Nephron (organoid): ENCODE results near the gene RBM14.
"Not testable (repeated sequence)": the region's sequence is repeated elsewhere in the genome, so short reads cannot be mapped to it uniquely, and the experiment has no call there.

Experiments
- H3K27ac Mint-ChIP-seq, 3 experiments: 2 replicates each; pipeline ENCODE4 v1.8.0; 2020; ENCODE audit warnings: mixed read lengths in 3 of 3, mild to moderate bottlenecking in 2 of 3, moderate library complexity in 1 of 3
- H3K27me3 Mint-ChIP-seq: 2 replicates; pipeline ENCODE4 v1.8.0; 2021; ENCODE audit warnings: low read depth, mild to moderate bottlenecking, moderate library complexity, mixed read lengths
- H3K36me3 Mint-ChIP-seq: 2 replicates; pipeline ENCODE4 v1.8.0; 2020; ENCODE audit warnings: low read depth, mixed read lengths
- H3K4me1 Mint-ChIP-seq: 2 replicates; pipeline ENCODE4 v1.8.0; 2020; ENCODE audit warnings: mixed read lengths
- H3K4me3 Mint-ChIP-seq, 3 experiments: 2 replicates each; pipeline ENCODE4 v1.8.0; 2020; ENCODE audit warnings: mild to moderate bottlenecking in 3 of 3, mixed read lengths in 3 of 3, moderate library complexity in 2 of 3
- H3K9me3 Mint-ChIP-seq: 2 replicates; pipeline ENCODE4 v1.8.0; 2020; ENCODE audit warnings: mixed read lengths
- TF ChIP-seq, protein P1 (sequence below), 3 experiments: fragments of 200-600 bp; sonication (generic); IDR thresholded peaks; one replicate each; pipeline ENCODE4 v1.5.0; 2021; ENCODE audit warnings: antibody characterized with exemption in 3 of 3; ENCODE audit not compliant: unreplicated experiment in 3 of 3

The RBM14 gene

DNA sequence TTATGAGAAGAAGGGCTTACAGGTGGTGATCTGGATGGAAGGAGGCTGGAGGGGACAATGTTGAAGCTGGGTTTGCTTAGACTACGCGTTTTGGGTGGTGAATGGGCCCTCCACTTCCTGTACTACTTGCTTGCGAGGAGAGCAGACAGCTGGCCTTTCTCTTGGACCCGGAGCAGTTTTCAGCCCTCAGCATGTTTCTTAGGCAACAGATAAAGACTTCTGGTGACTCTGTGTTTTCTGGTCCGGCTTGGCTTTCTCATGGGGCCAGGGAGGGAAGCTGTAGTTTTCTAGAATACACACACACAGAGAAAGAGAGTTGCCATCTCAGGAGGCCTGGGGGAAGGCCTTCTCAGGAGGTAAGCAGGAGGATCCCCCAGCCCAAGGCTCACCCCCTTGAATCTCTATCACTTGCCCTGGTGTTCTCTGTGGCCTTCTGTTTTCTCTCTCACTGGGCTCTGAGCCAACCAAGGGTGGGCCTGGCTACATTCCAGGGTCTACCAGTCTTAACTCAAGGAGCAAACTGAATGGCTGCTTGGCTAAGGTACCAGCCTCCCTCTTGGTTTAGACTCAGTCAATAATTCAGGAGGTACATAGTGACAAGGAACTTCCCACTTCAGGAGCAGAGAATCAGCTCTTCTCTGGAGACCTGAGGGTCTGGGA is 21.1 kb upstream of the RBM14 start:
- Mint-ChIP-seq H3K4me3 (peak overlapping the region; percentile 71 to 85 (median 82)), H3K9me3 (peaks cover 8% of the 10 kb centered on the region), H3K36me3 (peaks cover 11% of the 10 kb centered on the region), H3K4me1 (peaks cover 19% of the 10 kb centered on the region), H3K27me3 (no peaks in the 10 kb centered on the region), H3K27ac (peak overlapping the region; percentile 90 to 95 (median 93))
- TF ChIP-seq, protein P1, sequence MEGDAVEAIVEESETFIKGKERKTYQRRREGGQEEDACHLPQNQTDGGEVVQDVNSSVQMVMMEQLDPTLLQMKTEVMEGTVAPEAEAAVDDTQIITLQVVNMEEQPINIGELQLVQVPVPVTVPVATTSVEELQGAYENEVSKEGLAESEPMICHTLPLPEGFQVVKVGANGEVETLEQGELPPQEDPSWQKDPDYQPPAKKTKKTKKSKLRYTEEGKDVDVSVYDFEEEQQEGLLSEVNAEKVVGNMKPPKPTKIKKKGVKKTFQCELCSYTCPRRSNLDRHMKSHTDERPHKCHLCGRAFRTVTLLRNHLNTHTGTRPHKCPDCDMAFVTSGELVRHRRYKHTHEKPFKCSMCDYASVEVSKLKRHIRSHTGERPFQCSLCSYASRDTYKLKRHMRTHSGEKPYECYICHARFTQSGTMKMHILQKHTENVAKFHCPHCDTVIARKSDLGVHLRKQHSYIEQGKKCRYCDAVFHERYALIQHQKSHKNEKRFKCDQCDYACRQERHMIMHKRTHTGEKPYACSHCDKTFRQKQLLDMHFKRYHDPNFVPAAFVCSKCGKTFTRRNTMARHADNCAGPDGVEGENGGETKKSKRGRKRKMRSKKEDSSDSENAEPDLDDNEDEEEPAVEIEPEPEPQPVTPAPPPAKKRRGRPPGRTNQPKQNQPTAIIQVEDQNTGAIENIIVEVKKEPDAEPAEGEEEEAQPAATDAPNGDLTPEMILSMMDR (IDR thresholded peaks at IDR 0.05; ENCODE audit: unreplicated experiment in 3 of 3): no peak

DNA sequence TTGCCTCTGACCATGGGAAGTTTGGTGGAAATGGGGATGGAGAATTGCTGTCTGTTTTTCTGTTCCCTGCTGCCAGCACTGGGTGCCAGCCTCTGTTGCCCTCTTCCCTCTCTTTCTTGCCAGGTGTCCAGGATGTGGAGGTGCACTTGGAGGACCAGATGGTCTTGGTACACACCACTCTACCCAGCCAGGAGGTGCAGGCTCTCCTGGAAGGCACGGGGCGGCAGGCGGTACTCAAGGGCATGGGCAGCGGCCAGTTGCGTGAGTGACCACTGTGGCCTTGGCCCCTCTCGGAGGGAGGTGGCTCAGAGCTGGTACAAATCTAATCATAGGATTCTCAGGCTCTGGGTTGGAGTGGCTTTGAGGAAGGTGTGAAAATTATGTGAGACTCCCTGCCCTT is 17.4 kb upstream of the RBM14 start:
- Mint-ChIP-seq H3K36me3 (peaks cover 23% of the 10 kb centered on the region), H3K27me3 (no peaks in the 10 kb centered on the region), H3K27ac (no peak overlapping the region), H3K4me1 (peaks cover 17% of the 10 kb centered on the region), H3K9me3 (no peaks in the 10 kb centered on the region), H3K4me3 (no peak overlapping the region)
- TF ChIP-seq, protein P1 (IDR thresholded peaks at IDR 0.05; ENCODE audit: unreplicated experiment in 3 of 3): no peak

DNA sequence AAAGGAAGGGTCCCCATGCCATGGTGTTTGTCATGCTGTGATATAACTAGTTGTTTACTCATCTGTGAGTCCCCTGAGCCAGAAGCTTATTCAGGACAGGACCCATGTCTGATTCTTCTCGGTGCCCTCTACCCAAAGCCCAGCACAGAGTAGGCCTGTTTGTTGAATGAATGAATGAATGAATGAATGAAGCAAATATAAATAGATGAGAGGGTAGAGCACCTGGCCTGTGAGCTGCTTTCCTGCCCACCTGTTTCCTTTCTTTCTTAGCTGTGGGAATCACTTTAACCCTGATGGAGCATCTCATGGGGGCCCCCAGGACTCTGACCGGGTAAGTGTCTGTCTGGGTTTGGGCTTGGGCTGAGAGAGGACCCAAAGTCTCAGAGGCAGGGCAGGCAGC is 16.2 kb upstream of the RBM14 start:
- TF ChIP-seq, protein P1 (IDR thresholded peaks at IDR 0.05; ENCODE audit: unreplicated experiment in 3 of 3): no peak
- H3K36me3 Mint-ChIP-seq: peaks cover 35% of the 10 kb centered on the region
- H3K4me3 Mint-ChIP-seq: no peak overlapping the region
- H3K4me1 Mint-ChIP-seq: peaks cover 10% of the 10 kb centered on the region
- no peaks in the 10 kb centered on the region for H3K9me3 Mint-ChIP-seq
- peak overlapping the region in 1 of 3 experiments; percentile 47 for H3K27ac Mint-ChIP-seq
- H3K27me3 Mint-ChIP-seq: no peaks in the 10 kb centered on the region

DNA sequence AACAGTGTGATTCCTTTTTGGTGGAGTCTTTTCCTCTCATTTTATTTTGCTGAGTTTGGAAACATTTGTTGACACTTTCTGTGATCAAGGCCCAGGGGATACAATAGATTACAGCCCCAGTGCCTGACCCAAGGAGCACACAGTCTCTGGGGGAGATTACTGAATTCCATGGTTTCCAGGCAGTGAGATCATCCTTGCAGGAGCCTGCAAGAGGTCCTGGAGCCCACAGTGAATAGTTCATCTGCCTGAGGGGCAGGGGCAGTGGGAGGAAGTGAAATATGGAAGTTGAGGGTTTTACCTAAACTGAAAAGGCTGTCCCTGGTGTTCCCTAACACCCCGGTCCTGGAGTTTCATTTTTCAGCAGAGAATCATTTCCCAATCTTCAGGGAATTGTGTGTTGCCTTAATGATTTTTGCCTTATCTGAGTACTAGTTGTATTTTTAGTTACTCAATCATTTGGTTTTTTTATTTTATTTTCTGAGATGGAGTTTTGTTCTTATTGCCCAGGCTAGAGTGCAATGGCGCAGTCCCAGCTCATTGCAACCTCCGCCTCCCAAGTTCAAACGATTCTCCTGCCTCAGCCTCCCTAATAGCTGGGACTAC is 15.7 kb upstream of the RBM14 start:
- Mint-ChIP-seq H3K27me3 (no peaks in the 10 kb centered on the region), H3K27ac (peak overlapping the region in 1 of 3 experiments; percentile 47), H3K4me3 (no peak overlapping the region), H3K36me3 (peaks cover 39% of the 10 kb centered on the region), H3K9me3 (no peaks in the 10 kb centered on the region), H3K4me1 (peaks cover 5% of the 10 kb centered on the region)
- TF ChIP-seq, protein P1 (IDR thresholded peaks at IDR 0.05; ENCODE audit: unreplicated experiment in 3 of 3): no peak

DNA sequence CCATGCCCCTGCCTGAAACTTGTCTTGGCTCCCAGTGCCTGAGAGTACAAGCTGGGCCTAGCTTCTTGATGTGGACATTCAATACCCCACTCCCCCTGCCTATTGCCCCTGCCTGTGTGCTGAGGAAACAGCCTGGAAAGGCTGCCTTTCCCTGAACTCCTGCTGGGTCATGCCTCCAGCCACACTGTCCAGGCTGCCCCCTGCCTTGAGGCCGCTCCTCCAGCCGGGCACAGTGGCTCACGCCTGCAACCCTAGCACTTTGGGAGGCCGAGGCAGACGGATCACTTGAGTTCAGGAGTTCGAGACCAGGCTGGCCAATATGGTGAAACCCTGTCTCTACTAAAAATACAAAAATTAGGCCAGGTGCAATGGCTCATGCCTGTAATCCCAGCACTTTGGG is 13.4 kb upstream of the RBM14 start:
- no peaks in the 10 kb centered on the region for H3K27me3 Mint-ChIP-seq
- no peak overlapping the region for H3K27ac Mint-ChIP-seq
- peaks cover 10% of the 10 kb centered on the region for H3K4me1 Mint-ChIP-seq
- H3K9me3 Mint-ChIP-seq: no peaks in the 10 kb centered on the region
- H3K4me3 Mint-ChIP-seq: no peak overlapping the region
- peaks cover 38% of the 10 kb centered on the region for H3K36me3 Mint-ChIP-seq
- TF ChIP-seq, protein P1 (IDR thresholded peaks at IDR 0.05; ENCODE audit: unreplicated experiment in 3 of 3): no peak

DNA sequence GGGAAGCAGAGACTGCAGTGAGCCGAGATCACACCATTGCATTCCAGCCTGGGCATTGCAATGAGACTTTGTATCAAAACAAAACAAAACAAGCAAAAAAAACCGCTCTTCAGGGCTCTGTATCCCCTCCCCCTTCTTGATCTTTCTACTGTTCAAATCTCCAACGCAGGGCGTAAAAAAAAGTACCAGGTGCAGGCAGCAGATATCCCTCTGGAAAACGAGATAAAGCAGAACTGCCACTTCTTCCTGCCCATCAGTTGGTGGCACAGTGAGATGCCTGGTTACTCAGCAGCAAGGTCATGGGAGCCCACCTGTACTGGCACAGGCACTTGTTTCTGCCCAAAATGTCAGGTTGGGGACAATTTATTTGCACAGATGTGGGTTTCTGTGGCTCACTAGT is 12.3 kb upstream of the RBM14 start:
- Mint-ChIP-seq H3K4me1 (peaks cover 10% of the 10 kb centered on the region), H3K36me3 (peaks cover 33% of the 10 kb centered on the region), H3K4me3 (no peak overlapping the region), H3K27me3 (no peaks in the 10 kb centered on the region), H3K27ac (no peak overlapping the region), H3K9me3 (no peaks in the 10 kb centered on the region)
- TF ChIP-seq, protein P1 (IDR thresholded peaks at IDR 0.05; ENCODE audit: unreplicated experiment in 3 of 3): no peak

DNA sequence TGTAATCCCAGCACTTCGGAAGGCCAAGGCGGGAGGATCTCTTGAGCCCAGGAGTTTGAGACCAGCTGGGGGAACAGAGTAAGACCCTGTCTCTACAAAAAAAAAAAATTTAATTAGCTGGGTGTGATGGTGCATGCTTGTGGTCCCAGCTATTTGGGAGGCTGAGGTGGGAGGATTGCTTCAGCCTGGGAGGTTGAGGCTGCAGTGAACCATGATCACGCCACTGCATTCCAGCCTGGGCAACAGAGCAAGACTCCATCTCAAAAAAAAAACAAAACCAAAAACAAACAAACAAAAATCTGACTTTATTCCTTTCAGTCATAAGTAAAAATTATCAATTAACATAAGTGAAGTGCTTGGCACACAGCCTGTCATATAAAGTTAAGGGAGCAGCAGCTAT is 9.8 kb upstream of the RBM14 start:
- H3K27me3 Mint-ChIP-seq, H3K4me3 Mint-ChIP-seq, H3K9me3 Mint-ChIP-seq: not testable (repeated sequence)
- Mint-ChIP-seq H3K4me1 (peaks cover 10% of the 10 kb centered on the region), H3K36me3 (peaks cover 25% of the 10 kb centered on the region), H3K27ac (peak overlapping the region in 1 of 3 experiments; percentile 78)
